Tibial nerve (tissue), 4 donors: ENCODE data around the gene SENP6.

ENCODE experiments used
- EP300 ChIP-seq, 2 donors: sonication (generic); formaldehyde crosslinking; IDR thresholded peaks; one replicate each; pipeline ENCODE4 v1.6.1; 2017; ENCODE audit warnings: antibody characterized with exemption in 2 of 2, mild to moderate bottlenecking in 1 of 2
- POLR2A ChIP-seq, 2 donors: fragments of 450-650 bp; IDR thresholded peaks; one replicate each; pipeline ENCODE4 v1.6.1; 2017; ENCODE audit warnings: antibody characterized with exemption in 2 of 2, mild to moderate bottlenecking in 2 of 2, moderate library complexity in 2 of 2
- TF ChIP-seq, protein P1 (sequence below), 5 experiments: fragments of 200-600 bp in 3 of 5; fragments of 450-650 bp in 2 of 5; sonication (generic) in 3 of 5; IDR thresholded peaks; one replicate each; pipeline ENCODE4 v1.5.1; 2016 to 2019; ENCODE audit warnings: antibody characterized with exemption in 5 of 5, mild to moderate bottlenecking in 3 of 5, moderate library complexity in 2 of 5

- TF ChIP-seq, protein P1, sequence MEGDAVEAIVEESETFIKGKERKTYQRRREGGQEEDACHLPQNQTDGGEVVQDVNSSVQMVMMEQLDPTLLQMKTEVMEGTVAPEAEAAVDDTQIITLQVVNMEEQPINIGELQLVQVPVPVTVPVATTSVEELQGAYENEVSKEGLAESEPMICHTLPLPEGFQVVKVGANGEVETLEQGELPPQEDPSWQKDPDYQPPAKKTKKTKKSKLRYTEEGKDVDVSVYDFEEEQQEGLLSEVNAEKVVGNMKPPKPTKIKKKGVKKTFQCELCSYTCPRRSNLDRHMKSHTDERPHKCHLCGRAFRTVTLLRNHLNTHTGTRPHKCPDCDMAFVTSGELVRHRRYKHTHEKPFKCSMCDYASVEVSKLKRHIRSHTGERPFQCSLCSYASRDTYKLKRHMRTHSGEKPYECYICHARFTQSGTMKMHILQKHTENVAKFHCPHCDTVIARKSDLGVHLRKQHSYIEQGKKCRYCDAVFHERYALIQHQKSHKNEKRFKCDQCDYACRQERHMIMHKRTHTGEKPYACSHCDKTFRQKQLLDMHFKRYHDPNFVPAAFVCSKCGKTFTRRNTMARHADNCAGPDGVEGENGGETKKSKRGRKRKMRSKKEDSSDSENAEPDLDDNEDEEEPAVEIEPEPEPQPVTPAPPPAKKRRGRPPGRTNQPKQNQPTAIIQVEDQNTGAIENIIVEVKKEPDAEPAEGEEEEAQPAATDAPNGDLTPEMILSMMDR (IDR thresholded peaks at IDR 0.05), result no peak
- TF ChIP-seq POLR2A (IDR thresholded peaks at IDR 0.05), result no peak
- no peak for TF ChIP-seq EP300 (IDR thresholded peaks at IDR 0.05)
Measured at GRCh38 chr6:75746221-75746620, 144.5 kb downstream of the SENP6 start.
